GM23338 (cell line): ENCODE measurements around the gene RGS2. TPM values are rescaled to one million over a fixed set of nuclear protein-coding genes. Genes with fewer than 3 reads are reported as not detected.

Experiments
- ATAC-seq: fragments of 200-7000 bp; cut with Tn5 transposase; 3 replicates; pipeline ENCODE4 v1.9.1; 2020
- DNase-seq: peaks from one replicate; pipeline ENCODE4 v3.0.0-alpha.2; 2015; ENCODE audit warnings: low spot score
- H2AFZ ChIP-seq: fragments of 200-600 bp; sonication (generic); 2 replicates; pipeline ENCODE4 v1.8.0; 2016; ENCODE audit warnings: antibody characterized with exemption, mild to moderate bottlenecking, moderate library complexity
- H3F3A ChIP-seq: fragments of 200-600 bp; sonication (generic); replicated peaks from 2 replicates; pipeline ENCODE4 v1.8.0; 2017; ENCODE audit warnings: antibody characterized with exemption, mixed run types, low read depth
- H3K27ac ChIP-seq: fragments of 200-600 bp; sonication (generic); 2 replicates; pipeline ENCODE4 v1.6.1; 2016; ENCODE audit warnings: low read depth
- H3K27me3 ChIP-seq: fragments of 200-600 bp; sonication (generic); 2 replicates; pipeline ENCODE4 v1.8.0; 2016; ENCODE audit warnings: mild to moderate bottlenecking, mixed run types, moderate library complexity; ENCODE audit not compliant: insufficient read depth
- H3K36me3 ChIP-seq: fragments of 200-600 bp; sonication (generic); 2 replicates; pipeline ENCODE4 v1.8.0; 2016; ENCODE audit warnings: mild to moderate bottlenecking; ENCODE audit not compliant: insufficient read depth
- H3K4me1 ChIP-seq: fragments of 200-600 bp; sonication (generic); 2 replicates; pipeline ENCODE4 v1.8.0; 2016; ENCODE audit warnings: mild to moderate bottlenecking, moderate library complexity; ENCODE audit not compliant: insufficient read depth
- H3K4me2 ChIP-seq: fragments of 200-600 bp; sonication (generic); 2 replicates; pipeline ENCODE4 v1.7.1; 2017; ENCODE audit warnings: mixed run types
- H3K4me3 ChIP-seq: fragments of 200-600 bp; sonication (generic); 2 replicates; pipeline ENCODE4 v1.6.1; 2016; ENCODE audit warnings: mixed run types
- H3K79me2 ChIP-seq: fragments of 200-600 bp; sonication (generic); replicated peaks from 2 replicates; pipeline ENCODE4 v1.8.0; 2017; ENCODE audit warnings: mild to moderate bottlenecking; ENCODE audit not compliant: insufficient read depth
- H3K9me2 ChIP-seq: fragments of 200-600 bp; sonication (generic); 2 replicates; pipeline ENCODE4 v1.8.0; 2017; ENCODE audit not compliant: insufficient read depth
- H4K20me1 ChIP-seq: fragments of 200-600 bp; sonication (generic); replicated peaks from 2 replicates; pipeline ENCODE4 v1.8.0; 2017; ENCODE audit warnings: mild to moderate bottlenecking; ENCODE audit not compliant: insufficient read depth
- H3K27ac Mint-ChIP-seq: 2 replicates; pipeline ENCODE4 v1.8.0; 2020; ENCODE audit warnings: inconsistent platforms, mild to moderate bottlenecking, moderate library complexity, mixed read lengths
- H3K27me3 Mint-ChIP-seq: 3 replicates; pipeline ENCODE4 v1.8.0; 2022; ENCODE audit warnings: low read depth, mild to moderate bottlenecking, moderate library complexity, mixed read lengths, inconsistent platforms; ENCODE audit not compliant: insufficient read depth, poor library complexity
- H3K36me3 Mint-ChIP-seq: 3 replicates; pipeline ENCODE4 v1.8.0; 2021; ENCODE audit warnings: low read depth, mild to moderate bottlenecking, inconsistent platforms, moderate library complexity, mixed read lengths
- H3K4me1 Mint-ChIP-seq: 3 replicates; pipeline ENCODE4 v1.8.0; 2020; ENCODE audit warnings: mild to moderate bottlenecking, inconsistent platforms, mixed read lengths
- H3K4me3 Mint-ChIP-seq: 3 replicates; pipeline ENCODE4 v1.8.0; 2021; ENCODE audit warnings: moderate library complexity, mild to moderate bottlenecking, inconsistent platforms, mixed read lengths
- H3K9me3 Mint-ChIP-seq: 3 replicates; pipeline ENCODE4 v1.8.0; 2020; ENCODE audit warnings: moderate library complexity, mild to moderate bottlenecking, inconsistent platforms, mixed read lengths
- CREB1 ChIP-seq: fragments of 250-450 bp; sonication (Bioruptor Pico); IDR thresholded peaks from 2 replicates; pipeline ENCODE4 v1.5.0; 2020; ENCODE audit warnings: low read depth, mild to moderate bottlenecking, moderate library complexity
- ETS1 ChIP-seq: IDR thresholded peaks from 2 replicates; pipeline ENCODE4 v1.6.1; 2016; ENCODE audit warnings: antibody characterized with exemption
- EZH2phosphoT487 ChIP-seq: fragments of 200-600 bp; sonication (generic); IDR thresholded peaks from one replicate; pipeline ENCODE4 v1.8.1; 2018; ENCODE audit warnings: antibody characterized with exemption; ENCODE audit not compliant: unreplicated experiment
- NANOG ChIP-seq: IDR thresholded peaks from 2 replicates; pipeline ENCODE4 v1.6.1; 2016; ENCODE audit warnings: antibody characterized with exemption, borderline replicate concordance
- POLR2AphosphoS5 ChIP-seq: IDR thresholded peaks from 2 replicates; pipeline ENCODE4 v1.6.1; 2016; ENCODE audit warnings: antibody characterized with exemption, low read depth
- polyA plus RNA-seq: library from polyadenylated mRNA; unstranded; fragments of >200 nt; fragmentation: Nextera tagmentation; extraction: Ambion mirVana; gene quantifications from 2 replicates; pipeline ENCODE4 v1.2.1, GENCODE V29; 2016
- total RNA-seq: library from RNA; depleted of rRNA; stranded (reverse); fragments of >200 nt; shearing (Covaris generic); gene quantifications from 2 replicates; pipeline ENCODE4 v1.2.3, GENCODE V29; 2014

RGS2 gene
- total and polyA plus RNA-seq, 2 experiments from 2014 or later: 13.8 to 24.8 TPM

- Mint-ChIP-seq H3K4me3 (no peak overlapping the region), H3K4me1 (peaks cover 40% of the 10 kb centered on the region), H3K9me3 (no peaks in the 10 kb centered on the region), H3K27me3 (no peaks in the 10 kb centered on the region), H3K27ac (no peak overlapping the region), H3K36me3 (no peaks in the 10 kb centered on the region)
- Histone ChIP-seq H3K79me2 (no peaks in the 10 kb centered on the region), H3K4me1 (peaks cover 21% of the 10 kb centered on the region), H4K20me1 (no peaks in the 10 kb centered on the region), H3K27ac (no peak overlapping the region), H3K4me3 (no peak overlapping the region), H3K4me2 (no peak overlapping the region), H3K27me3 (no peaks in the 10 kb centered on the region), H3F3A (no peaks in the 10 kb centered on the region), H3K9me2 (no peaks in the 10 kb centered on the region), H3K36me3 (no peaks in the 10 kb centered on the region), H2AFZ (no peak overlapping the region)
- DNase-seq: no peak
- no peak for ATAC-seq
- TF ChIP-seq ETS1 (no peak), CREB1 (CRISPR knock-in tag) (no peak), EZH2phosphoT487 (no peak), POLR2AphosphoS5 (no peak)
These were observed 35.5 kb downstream of the RGS2 start for GRCh38 chr1:192844360-192844759.

GRCh38 chr1:192846950-192847349, 38.1 kb downstream of the RGS2 start:
- H3K36me3 Mint-ChIP-seq: no peaks in the 10 kb centered on the region

GRCh38 chr1:192849011-192849410, 40.2 kb downstream of the RGS2 start:
- H3K4me1 Mint-ChIP-seq: peaks cover 29% of the 10 kb centered on the region

More at GRCh38 chr1:192846950-192847349, 38.1 kb downstream of the RGS2 start:
- Histone ChIP-seq H3K27me3 (no peaks in the 10 kb centered on the region), H3K9me2 (no peaks in the 10 kb centered on the region), H3K79me2 (no peaks in the 10 kb centered on the region), H3K4me1 (peaks cover 11% of the 10 kb centered on the region), H3F3A (no peaks in the 10 kb centered on the region), H2AFZ (no peak overlapping the region), H3K27ac (no peak overlapping the region), H3K36me3 (no peaks in the 10 kb centered on the region), H3K4me3 (no peak overlapping the region), H4K20me1 (no peaks in the 10 kb centered on the region), H3K4me2 (0 out of 2 replicates have a peak overlapping the region, but pooled peaks have one; percentile 7)
- Mint-ChIP-seq H3K27me3 (no peaks in the 10 kb centered on the region), H3K9me3 (no peaks in the 10 kb centered on the region), H3K4me3 (no peak overlapping the region), H3K4me1 (peaks cover 33% of the 10 kb centered on the region), H3K27ac (no peak overlapping the region)
- no peak for TF ChIP-seq NANOG
- no peak for TF ChIP-seq POLR2AphosphoS5
- no peak for TF ChIP-seq ETS1
- DNase-seq: no peak
- no peak; the same call in 2 of the 3 replicates for ATAC-seq

More at GRCh38 chr1:192849011-192849410, 40.2 kb downstream of the RGS2 start:
- Mint-ChIP-seq H3K27ac (no peak overlapping the region), H3K36me3 (no peaks in the 10 kb centered on the region), H3K9me3 (no peaks in the 10 kb centered on the region), H3K4me3 (no peak overlapping the region), H3K27me3 (no peaks in the 10 kb centered on the region)
- H3K36me3 ChIP-seq: no peaks in the 10 kb centered on the region
- no peaks in the 10 kb centered on the region for H4K20me1 ChIP-seq
- TF ChIP-seq POLR2AphosphoS5 (no peak), CREB1 (CRISPR knock-in tag) (no peak), NANOG (no peak)
- no peak overlapping the region for H2AFZ ChIP-seq
- H3F3A ChIP-seq: no peaks in the 10 kb centered on the region
- ATAC-seq (no peak), DNase-seq (no peak)
- no peak overlapping the region for H3K27ac ChIP-seq
- H3K4me3 ChIP-seq: no peak overlapping the region
- no peak overlapping the region for H3K4me2 ChIP-seq
- no peaks in the 10 kb centered on the region for H3K27me3 ChIP-seq
- H3K9me2 ChIP-seq: no peaks in the 10 kb centered on the region
- H3K79me2 ChIP-seq: no peaks in the 10 kb centered on the region
- peaks cover 11% of the 10 kb centered on the region for H3K4me1 ChIP-seq
